Measurements from ENCODE around the gene SNX4. TPM values are rescaled to one million over a fixed set of nuclear protein-coding genes. Genes with fewer than 3 reads are reported as not detected.
"Not testable (repeated sequence)": the region's sequence is repeated elsewhere in the genome, so short reads cannot be mapped to it uniquely, and the experiment has no call there.

Gene SNX4
- total RNA-seq, 1 experiment from 2014 or later, result 23.2 TPM

GRCh38 chr3:125414669-125415068, 105.3 kb downstream of the SNX4 start (continued):
- TF ChIP-seq NR1H2 (CRISPR knock-in tag; IDR thresholded peaks at IDR 0.05) (no peak), ZNF532 (CRISPR knock-in tag; IDR thresholded peaks at IDR 0.05; ENCODE audit: borderline replicate concordance) (no peak)

GRCh38 chr3:125410922-125411321, 109.1 kb downstream of the SNX4 start:
- DNase-seq (ENCODE audit: low spot score), result no peak
- TF ChIP-seq ZNF232 (CRISPR knock-in tag; IDR thresholded peaks at IDR 0.05) (no peak), TCF7 (CRISPR knock-in tag; IDR thresholded peaks at IDR 0.05; ENCODE audit: low read depth) (no peak), ATF1 (CRISPR knock-in tag; IDR thresholded peaks at IDR 0.05) (no peak), FOXJ3 (CRISPR knock-in tag; IDR thresholded peaks at IDR 0.05; ENCODE audit: borderline replicate concordance) (no peak), ESRRA (CRISPR knock-in tag; IDR thresholded peaks at IDR 0.05; ENCODE audit: borderline replicate concordance) (no peak), PREB (CRISPR knock-in tag; IDR thresholded peaks at IDR 0.05; ENCODE audit: borderline replicate concordance) (no peak), ERG (CRISPR knock-in tag; IDR thresholded peaks at IDR 0.05) (no peak), SOX15 (CRISPR knock-in tag; IDR thresholded peaks at IDR 0.05) (no peak), MAX (CRISPR knock-in tag; IDR thresholded peaks at IDR 0.05) (no peak), ZNF423 (CRISPR knock-in tag; IDR thresholded peaks at IDR 0.05) (no peak), CREB1 (CRISPR knock-in tag; IDR thresholded peaks at IDR 0.05) (no peak), ATF6 (CRISPR knock-in tag; IDR thresholded peaks at IDR 0.05) (no peak)
- no peak overlapping the region for H3K4me3 Mint-ChIP-seq
- CTCF ChIA-PET, result no interaction called here
- ATAC-seq, result no peak
- H3K36me3 Mint-ChIP-seq, result no peaks in the 10 kb centered on the region
- H3K27me3 Mint-ChIP-seq (ENCODE audit: low read depth), result peaks cover 6% of the 10 kb centered on the region; the same call in 1 of the 2 replicates
- POLR2A ChIA-PET, result no interaction called here
- H3K27ac Mint-ChIP-seq, result no peak overlapping the region
- peaks cover 4% of the 10 kb centered on the region; the same call in 1 of the 2 replicates for H3K9me3 Mint-ChIP-seq
- no peaks in the 10 kb centered on the region for H3K4me1 Mint-ChIP-seq

GRCh38 chr3:125406070-125406469, 113.9 kb downstream of the SNX4 start:
- POLR2A ChIA-PET, result no interaction called here
- CTCF ChIA-PET, result no interaction called here
- no peak overlapping the region for H3K4me3 Mint-ChIP-seq

GRCh38 chr3:125405515-125405914, 114.5 kb downstream of the SNX4 start:
- H3K27ac Mint-ChIP-seq; H3K36me3 Mint-ChIP-seq; ATAC-seq; H3K4me1 Mint-ChIP-seq; POLR2A ChIA-PET; DNase-seq (ENCODE audit: low spot score); CTCF ChIA-PET; H3K4me3 Mint-ChIP-seq: not testable (repeated sequence)
- H3K9me3 Mint-ChIP-seq, result peaks cover 12% of the 10 kb centered on the region
- peaks cover 15% of the 10 kb centered on the region for H3K27me3 Mint-ChIP-seq (ENCODE audit: low read depth)

More at GRCh38 chr3:125406070-125406469, 113.9 kb downstream of the SNX4 start:
- Mint-ChIP-seq H3K36me3 (no peaks in the 10 kb centered on the region), H3K9me3 (peaks cover 12% of the 10 kb centered on the region), H3K4me1 (peaks cover 4% of the 10 kb centered on the region; the same call in 1 of the 2 replicates), H3K27ac (no peak overlapping the region), H3K27me3 (ENCODE audit: low read depth) (peaks cover 9% of the 10 kb centered on the region; the same call in 1 of the 2 replicates)
- TF ChIP-seq ZBTB43 (CRISPR knock-in tag; IDR thresholded peaks at IDR 0.05), result no peak
- no peak for TF ChIP-seq NR3C1 (CRISPR knock-in tag; conservative IDR thresholded peaks at IDR 0.05; ENCODE audit: low read depth)
- DNase-seq (ENCODE audit: low spot score) (no peak), ATAC-seq (no peak)

Data from WTC11 (cell line).